NCI-H187 (cell line): ENCODE measurements around the gene MAPK8IP3.

ENCODE experiments used
- DNase-seq, 2 experiments: peaks; one replicate each; lab custom pipeline; 2025; lab: John Stamatoyannopoulos, UW

Gene MAPK8IP3, protein sequence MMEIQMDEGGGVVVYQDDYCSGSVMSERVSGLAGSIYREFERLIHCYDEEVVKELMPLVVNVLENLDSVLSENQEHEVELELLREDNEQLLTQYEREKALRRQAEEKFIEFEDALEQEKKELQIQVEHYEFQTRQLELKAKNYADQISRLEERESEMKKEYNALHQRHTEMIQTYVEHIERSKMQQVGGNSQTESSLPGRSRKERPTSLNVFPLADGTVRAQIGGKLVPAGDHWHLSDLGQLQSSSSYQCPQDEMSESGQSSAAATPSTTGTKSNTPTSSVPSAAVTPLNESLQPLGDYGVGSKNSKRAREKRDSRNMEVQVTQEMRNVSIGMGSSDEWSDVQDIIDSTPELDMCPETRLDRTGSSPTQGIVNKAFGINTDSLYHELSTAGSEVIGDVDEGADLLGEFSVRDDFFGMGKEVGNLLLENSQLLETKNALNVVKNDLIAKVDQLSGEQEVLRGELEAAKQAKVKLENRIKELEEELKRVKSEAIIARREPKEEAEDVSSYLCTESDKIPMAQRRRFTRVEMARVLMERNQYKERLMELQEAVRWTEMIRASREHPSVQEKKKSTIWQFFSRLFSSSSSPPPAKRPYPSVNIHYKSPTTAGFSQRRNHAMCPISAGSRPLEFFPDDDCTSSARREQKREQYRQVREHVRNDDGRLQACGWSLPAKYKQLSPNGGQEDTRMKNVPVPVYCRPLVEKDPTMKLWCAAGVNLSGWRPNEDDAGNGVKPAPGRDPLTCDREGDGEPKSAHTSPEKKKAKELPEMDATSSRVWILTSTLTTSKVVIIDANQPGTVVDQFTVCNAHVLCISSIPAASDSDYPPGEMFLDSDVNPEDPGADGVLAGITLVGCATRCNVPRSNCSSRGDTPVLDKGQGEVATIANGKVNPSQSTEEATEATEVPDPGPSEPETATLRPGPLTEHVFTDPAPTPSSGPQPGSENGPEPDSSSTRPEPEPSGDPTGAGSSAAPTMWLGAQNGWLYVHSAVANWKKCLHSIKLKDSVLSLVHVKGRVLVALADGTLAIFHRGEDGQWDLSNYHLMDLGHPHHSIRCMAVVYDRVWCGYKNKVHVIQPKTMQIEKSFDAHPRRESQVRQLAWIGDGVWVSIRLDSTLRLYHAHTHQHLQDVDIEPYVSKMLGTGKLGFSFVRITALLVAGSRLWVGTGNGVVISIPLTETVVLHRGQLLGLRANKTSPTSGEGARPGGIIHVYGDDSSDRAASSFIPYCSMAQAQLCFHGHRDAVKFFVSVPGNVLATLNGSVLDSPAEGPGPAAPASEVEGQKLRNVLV (N-terminal part only)

DNA sequence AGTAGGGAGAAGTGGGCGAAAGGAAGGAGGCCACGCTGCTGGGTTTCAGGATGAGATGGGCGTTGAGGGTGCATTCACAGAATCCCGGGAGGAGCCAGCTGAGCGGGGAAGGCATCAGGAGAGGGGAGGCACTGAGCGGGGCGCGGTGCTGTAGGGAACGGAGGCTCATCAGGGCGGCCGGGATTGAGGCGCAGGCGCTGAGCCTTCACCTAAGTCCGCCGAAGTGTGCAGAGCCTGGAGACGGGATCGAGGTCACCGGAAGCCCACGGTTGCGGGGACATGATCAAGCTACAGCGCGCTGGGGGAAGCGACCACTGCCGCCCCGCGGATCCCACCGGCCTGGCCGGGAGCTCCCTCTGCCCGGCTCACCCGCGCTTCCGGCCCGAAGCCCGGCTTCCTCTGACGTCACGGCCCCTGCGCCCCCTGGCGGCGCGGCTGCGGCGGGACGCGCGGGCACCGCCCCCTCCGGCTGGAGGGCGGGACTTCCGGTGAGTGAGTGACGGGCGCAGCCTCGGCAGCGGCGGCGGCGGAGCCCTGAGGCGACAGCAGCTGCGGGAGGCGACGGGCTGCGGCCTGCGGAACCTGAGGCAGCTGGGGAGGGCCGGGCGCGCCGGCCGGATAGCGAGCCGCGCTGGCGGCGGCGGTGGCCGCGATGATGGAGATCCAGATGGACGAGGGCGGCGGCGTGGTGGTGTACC lies at the start of gene MAPK8IP3:
MAPK8IP3 (plus strand) TSS at position 508 of the 698 bp plus-strand sequence; CDS start at position 653, 145 bp downstream.
- peak; percentile 95 for DNase-seq

DNA sequence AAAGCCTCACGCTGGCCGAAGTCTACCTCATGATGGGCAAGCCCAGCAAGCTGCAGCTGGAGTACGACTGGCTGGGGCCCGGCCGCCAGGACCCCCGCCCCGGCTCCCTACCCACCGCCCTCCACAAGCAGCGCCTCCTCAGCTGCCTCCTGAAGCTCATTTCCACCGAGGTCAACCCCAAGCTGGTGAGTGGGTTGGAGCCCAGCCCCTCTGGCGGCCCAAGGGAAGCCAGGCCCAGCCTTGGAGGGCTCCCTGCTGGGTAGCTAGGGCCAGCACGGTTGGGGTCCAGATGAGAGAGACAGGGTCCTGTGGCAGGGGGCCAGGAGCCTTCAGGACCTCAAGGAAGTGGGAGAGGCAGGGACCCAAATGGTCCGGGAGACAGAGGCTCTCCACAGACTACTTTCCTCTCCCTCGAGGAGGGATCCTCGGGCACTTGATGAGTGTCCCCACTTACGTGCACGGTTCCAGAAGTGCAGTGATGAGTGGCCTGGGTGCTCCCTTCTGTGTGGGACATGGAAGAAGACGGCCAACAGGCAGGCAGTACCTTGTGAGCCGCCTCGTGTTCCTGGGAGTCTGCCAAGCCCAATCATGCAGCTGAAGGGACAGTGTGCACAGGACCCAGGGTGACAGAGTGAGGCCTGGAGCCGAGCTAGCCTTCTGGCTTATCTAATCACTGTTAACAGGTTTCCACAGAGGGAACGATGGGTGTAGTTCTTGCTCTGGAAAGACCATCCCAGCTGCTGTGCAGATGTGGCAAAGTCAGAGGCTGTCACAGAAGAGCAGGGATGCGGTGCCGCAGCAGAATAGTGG lies 49.0 kb upstream of the MAPK8IP3 start:
- no peak for DNase-seq

DNA sequence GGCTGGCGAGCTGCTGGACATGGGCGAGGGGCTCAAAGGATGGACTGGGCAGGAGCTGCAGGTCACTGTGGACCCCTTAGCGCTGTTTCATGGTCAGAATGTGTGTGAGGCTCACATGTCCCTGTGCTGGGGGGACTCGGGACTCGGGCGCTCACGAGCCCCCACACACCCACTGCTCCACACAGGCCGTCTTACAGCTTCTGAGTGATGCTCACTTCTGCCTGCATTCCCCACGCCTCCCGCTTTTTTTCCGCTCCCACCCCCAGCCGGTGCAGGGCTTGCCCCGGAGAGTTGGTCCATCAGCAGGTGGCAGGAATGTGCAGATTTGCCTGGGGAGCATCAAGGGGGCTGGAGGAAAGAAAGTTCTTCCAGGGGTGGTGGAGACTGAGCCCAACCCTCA lies 48.2 kb upstream of the MAPK8IP3 start:
- DNase-seq = no peak

DNA sequence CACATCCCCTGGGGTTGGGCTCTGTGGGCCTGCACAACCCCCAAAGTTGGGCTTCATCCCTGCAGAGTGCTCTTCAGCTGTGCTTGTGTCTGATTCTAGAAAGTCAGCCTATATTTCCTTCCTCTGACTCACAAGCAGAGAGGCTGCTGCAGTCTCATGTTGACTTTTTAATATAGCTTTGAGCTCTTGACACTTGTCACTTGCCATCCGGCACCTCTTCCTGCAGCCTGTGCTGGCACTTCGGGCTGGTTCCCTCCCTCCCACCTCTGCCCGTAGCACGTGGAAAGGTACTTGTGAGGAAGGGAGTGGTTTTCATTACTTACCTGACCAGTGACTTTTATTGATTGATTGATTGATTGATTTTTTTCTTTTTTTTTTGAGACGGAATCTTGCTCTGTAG lies 47.0 kb upstream of the MAPK8IP3 start:
- no peak for DNase-seq

DNA sequence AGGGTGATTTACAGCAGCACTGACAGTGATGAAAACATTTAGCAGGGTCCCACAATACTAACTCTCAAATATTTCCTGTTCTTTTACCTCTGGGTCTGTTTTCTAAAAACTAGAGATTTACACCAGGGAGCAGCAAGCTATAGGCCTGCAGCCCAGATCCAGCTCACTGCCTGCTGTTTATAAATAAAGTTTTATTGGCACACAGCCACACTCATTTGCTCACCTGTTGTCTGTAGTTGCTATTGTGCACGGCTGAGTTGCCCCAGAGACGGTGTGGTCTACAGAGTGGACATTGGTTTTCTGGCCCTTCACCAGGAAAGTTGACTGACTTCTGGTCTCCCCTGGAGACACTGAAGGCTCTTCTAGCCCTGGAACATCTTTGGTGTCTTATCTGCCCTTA lies 44.2 kb upstream of the MAPK8IP3 start:
- DNase-seq = no peak

DNA sequence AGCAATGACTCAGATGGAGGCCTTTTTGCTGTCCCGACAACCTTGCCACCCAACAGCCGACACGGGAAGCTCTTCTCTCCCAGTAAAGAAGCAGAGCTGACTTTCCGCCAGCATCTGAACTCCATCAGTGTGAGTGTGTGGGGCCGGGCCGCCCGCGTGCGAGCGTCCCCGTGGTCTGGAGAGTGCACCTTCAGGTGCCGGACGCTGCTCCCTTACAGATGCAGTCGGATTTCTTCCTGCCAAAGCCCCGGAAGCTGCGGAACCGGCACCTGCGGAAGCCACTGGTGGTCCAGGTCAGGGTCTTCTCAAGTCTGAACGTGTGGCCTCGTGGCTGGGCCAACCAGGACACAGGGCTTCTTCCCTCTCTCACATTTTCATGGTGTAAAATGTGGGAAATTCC lies 43.5 kb upstream of the MAPK8IP3 start:
- DNase-seq = no peak

DNA sequence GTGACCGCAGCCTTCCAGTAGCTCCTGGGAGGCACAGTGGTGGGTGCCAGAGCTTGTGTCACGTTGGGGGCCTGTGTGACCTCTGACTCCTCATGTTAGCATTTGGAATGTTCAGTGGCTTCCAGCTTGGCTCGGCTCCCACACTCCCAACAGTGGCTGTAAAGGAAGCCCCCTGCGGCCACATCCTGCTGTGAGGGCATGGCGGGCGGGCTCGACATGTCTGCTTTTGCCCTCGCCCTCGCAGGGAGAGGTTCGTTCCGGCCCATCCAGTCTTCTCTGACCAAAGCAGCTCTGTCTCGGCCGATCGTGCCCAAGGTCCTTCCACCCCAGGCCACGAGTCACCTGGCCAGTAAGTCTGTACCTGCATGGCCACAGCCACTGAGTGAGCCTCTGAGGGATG lies 40.2 kb upstream of the MAPK8IP3 start:
- no peak for DNase-seq

DNA sequence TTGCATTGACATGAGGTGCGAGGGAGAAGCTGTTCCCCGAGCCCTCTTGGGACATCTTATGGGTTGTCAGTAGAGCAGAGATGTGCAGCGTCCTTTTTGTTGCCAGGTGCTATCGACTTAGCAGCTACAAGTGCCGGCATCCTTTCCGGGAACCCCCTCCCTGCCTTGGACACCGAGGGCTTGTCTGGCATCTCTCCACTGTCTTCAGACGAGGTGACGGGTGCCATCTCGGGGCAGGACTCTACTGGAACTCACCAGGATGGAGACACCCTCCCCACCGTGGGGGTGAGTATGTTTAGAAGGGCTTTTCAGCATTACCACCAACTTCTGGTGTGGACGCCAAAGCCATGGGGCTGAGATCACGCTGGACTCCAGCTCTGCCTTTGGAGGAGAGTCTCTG lies 39.7 kb upstream of the MAPK8IP3 start:
- no peak for DNase-seq

DNA sequence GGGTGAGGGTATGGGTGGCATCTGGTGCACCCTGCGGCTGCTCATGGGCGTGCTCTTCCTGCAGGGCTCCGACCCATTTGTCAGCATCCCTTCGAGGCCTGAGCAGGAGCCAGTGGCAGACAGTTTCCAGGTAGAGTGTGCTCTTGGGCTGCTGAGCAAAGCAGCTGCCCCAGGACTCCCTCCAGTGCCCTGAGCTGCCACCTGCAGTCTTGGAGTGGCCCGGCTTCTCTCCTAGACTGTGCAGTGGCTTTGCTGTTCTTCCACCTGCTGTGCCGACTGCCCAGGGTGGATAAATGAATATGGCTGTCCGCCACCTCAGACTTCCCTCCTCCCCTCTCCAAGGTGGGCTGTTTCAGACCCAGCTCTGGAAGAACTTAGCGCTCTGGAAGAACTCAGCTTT lies 38.7 kb upstream of the MAPK8IP3 start:
- no peak for DNase-seq

DNA sequence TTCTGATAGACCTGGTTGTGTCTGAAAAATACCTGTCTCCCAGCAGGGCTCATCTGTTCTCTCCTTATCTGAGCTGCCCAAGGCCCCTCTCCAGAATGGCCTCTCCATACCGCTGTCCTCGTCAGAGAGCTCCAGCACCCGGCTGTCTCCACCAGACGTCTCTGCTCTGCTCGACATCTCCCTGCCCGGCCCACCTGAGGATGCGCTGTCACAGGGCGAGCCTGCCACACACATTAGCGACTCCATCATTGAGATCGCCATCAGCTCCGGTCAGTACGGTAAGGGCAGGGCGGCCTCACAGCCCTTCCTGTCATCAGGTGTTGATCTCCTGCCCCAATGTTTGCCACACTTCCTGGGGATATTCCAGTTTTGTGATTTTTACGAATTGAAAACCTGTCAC lies 38.1 kb upstream of the MAPK8IP3 start:
- no peak for DNase-seq

DNA sequence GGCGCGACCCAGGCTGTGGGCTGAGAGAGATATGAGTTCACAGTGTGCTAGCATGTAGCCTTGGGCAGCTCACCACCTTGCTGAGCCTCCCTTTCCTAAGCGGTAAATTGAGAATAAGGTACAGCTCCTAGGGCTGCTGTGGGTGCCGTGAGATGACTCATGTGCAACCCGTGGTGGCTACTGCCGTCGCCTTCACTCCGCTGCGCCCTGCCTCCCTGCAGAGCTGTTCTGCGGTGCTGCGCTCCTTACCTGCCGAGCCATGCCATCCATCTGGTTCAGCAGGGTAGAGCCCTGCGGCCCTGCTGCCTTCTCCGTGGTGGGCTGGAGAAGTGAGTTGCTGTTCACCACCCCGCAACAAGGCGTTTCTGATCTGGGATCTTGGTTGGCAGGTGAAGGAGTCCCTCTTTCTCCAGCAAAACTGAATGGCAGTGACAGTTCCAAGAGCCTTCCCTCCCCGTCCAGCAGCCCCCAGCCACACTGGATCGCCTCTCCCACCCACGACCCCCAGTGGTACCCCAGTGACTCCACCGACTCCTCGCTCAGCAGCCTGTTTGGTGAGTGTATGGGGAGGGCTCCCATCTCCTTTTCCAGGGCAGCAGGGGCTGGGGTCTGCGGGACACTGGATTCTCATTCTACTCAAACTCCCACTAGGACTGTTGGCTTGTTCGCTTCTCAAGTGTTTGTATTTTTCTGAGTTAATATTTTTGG lies 37.2 kb upstream of the MAPK8IP3 start:
- no peak for DNase-seq

DNA sequence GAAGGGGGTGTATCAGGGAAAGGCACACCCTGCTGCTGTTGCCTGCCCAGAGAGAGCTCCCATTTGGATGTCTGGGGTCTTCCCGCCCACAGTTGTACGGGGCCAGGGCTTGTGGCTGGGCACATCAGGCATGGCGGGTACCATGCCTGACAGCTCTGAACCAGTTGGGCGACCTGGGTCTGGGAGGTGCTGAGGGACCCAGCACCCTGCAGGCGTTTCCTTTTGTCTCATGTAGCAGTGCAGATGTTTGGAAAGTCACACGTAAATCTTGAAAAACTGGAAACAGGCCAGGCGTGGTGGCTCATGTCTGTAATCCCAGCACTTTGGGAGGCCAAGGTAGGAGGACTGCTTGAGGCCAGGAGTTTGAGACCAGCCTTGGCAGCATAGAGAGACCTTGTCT lies 36.3 kb upstream of the MAPK8IP3 start:
- DNase-seq = no peak

DNA sequence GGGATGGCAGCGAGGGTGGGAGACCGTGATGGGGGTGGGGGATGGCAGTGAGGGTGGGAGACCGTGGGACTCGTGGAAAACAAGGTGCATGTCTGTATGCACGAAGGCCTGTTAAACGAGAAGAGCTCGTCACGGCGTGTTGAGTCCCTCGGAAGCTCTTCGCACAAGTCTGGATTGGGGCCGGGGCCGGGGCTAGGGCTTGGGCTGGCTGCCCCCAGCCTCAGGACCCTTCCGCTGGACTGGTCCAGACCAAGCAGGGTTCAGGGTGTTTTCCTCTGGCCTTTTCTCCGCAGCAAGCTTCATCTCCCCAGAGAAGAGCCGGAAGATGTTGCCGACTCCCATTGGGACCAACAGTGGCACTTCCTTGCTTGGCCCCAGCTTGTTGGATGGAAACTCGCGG lies 35.6 kb upstream of the MAPK8IP3 start:
- DNase-seq = no peak

DNA sequence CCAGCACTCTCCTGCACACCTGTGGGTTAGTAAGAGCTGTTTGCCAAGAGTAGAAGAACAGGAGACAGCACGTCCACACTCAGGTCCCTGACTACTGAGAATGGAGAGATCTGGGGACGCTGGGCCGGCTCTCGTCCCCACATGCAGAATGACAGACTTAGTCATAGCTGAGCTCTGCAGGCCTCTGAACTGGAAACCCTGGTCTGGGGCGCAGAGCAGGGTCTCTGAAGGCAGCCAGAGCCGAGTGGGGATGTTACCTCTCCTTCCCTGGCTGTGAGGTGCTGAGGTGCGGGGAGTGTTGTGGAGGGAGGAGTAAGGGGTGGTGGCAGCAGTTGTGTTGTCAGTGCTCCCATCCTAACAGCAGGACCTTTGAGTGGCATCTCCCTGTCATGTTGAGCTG lies 35.1 kb upstream of the MAPK8IP3 start:
- DNase-seq = no peak

DNA sequence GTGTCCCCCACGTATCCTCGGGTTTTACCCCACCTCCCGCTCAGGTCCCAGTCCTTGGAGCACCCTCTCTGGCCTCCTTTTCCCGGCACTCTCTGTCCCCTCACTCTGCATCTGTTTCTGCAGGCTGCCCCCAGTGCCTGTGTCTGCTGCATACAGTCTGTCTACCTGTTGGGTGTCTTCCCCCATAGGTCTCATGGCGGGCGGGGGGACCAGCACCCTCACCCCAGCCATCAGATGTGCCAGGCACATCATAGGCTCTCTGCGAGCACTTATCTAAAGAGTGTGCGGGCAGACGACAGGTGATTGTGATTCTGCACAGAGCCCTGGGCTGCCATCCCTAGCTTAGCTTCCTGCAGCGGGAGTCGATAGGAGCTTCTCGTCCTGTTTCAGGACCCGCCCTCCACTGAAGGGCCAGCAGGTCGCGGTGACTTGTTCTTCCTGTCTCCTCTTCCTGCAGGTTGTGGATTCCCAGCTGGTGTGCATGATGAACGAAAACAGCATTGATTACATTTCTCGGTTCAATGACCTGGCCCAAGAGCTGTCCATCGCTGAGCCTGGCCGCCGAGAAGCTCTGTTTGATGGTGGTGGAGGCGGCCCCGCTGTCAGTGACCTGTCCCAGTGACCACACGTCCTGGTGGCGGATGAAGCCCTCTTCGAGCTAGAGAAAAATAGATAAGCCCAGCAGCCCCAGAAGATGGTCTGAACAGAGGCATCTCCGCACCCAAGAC lies 32.4 kb upstream of the MAPK8IP3 start:
- no peak for DNase-seq

DNA sequence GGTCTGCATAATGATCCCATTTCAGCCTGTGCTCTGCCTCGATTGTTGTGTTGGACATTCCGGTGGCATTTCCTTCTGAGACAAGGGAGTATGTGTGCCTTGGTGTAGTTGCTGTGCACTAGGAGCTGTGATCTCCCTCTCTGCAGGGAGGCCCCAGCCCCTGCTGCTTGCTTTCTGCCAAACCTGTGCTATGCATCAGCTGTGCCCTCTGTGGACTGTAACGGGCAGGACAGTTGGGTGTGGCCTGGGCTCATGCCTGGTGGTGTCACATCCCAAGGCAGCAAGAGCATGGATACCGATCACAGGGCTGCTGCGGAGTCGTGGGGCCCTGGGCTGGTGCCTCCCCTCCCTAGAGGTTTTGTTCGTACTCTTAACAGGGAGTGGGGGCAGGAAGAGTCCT lies 31.7 kb upstream of the MAPK8IP3 start:
- no peak for DNase-seq

DNA sequence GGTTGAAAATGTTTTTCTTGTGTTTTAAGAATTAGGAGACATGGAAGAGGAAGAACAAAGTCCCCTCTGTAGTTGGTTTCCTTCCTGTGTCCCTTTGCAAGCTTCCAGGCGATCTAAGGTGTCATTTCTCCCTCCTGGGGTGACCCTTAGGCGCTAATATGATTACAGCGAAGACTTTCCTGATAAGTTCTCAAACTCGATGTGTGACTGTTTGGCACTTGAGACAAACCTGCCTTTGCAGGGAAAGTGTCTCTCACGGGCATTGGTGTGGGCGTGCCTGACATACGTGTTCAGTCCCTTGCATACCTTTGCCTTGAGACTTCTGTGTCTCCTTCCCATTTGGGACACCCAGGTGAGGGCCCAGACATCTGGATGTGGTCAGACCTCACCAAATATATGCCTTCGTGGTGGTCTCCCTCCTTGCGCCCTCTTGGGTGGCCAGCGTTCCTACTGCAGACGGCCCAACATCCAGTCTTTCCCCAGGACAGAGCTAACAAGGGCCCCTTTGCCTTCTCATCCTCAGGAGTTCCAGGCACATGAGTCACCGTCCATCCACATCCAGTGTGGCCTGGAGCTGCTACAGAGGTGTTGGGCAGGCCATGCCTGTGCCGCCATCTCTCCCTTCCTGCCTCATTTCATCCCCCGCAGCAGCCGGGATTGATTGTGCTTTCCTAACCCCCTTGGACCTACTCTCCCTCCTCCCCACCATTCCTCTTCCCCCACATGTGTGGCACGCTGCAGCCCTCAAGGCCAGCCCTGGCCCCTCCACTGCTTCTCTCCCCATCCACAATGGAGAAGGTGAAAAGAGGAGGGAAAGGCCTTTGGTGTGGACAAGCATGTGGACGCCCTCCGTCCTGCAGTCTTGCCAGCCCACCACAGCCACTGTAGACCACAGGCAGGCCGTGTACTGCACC lies 31.0 kb upstream of the MAPK8IP3 start:
- no peak for DNase-seq

DNA sequence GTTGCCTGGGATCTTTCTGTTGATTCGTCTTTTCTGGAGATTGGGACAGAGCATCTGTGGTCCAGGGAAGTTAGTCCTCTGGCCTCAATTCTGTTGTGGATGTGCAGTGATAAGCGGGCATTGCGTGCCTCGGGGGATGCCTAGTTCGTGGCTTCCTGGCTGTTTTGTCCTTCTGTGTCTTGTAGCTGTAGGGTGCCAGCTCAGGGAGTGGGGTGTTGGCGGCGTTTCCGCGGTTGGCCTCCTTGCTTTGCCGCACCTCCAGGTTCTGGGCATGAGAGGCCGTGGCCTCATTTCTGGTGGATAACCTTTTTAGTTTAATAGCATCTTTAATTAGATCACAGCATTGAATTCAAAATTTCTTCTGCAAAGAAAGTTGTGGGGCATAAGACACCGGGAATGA lies 29.3 kb upstream of the MAPK8IP3 start:
- no peak for DNase-seq
